A172 (cell line): Measurements from ENCODE around the gene ENTPD2. TPM values are rescaled to one million over a fixed set of nuclear protein-coding genes. Genes with fewer than 3 reads are reported as not detected.
"Not testable (repeated sequence)": the region's sequence is repeated elsewhere in the genome, so short reads cannot be mapped to it uniquely, and the experiment has no call there.

ENCODE experiments used
- DNase-seq: peaks from one replicate; pipeline ENCODE4 v3.0.0-alpha.2; 2015; ENCODE audit warnings: low spot score
- total RNA-seq: library from RNA; depleted of rRNA; stranded (reverse); fragments of >200 nt; shearing (Covaris generic); gene quantifications from 2 replicates; pipeline ENCODE4 v1.2.3, GENCODE V29; 2014

Gene ENTPD2
- total RNA-seq, 1 experiment from 2014 or later: not detected

DNA sequence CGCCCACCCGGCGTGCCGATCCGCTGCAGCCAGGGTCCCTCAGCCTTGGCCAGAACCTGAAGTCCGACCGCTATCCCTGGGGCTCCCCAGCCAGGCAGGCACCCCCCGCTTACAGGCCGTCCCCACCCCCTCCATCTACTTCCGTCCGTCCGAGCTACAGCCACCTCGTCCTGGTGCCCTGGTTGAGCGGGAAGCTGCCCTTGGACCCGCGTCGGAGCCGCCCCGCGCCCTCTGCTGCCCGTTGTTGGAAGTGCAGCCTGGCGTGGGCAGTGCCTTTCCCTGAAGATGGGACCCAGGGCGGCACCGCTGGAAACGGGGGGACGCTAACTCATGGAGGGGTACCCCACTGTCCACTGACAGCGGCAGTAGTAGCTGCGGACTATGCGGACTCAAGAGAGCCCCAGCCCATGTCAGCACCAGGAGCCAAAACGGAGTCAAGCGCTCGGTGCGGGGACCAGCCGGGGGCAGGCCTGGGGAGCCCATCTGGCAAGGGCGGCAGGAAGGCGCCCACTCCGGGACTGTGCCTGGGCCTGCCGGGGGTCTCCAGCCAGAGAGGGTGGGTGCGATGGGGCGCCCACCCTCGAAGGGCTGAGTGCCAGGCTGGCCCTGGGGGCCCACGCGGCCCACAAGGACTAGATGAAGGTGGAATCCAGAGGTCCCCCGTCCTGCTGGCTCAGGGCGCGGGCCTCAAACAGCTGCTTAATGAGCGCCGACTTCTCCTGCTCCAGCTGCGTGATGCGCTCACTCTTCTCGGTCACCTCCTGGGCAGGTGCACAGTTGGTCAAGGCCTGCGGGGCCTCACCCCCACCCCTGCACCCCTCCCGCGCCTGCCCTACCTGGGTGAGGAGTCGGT is 10.4 kb upstream of the ENTPD2 start:
- DNase-seq: peak; percentile 71

DNA sequence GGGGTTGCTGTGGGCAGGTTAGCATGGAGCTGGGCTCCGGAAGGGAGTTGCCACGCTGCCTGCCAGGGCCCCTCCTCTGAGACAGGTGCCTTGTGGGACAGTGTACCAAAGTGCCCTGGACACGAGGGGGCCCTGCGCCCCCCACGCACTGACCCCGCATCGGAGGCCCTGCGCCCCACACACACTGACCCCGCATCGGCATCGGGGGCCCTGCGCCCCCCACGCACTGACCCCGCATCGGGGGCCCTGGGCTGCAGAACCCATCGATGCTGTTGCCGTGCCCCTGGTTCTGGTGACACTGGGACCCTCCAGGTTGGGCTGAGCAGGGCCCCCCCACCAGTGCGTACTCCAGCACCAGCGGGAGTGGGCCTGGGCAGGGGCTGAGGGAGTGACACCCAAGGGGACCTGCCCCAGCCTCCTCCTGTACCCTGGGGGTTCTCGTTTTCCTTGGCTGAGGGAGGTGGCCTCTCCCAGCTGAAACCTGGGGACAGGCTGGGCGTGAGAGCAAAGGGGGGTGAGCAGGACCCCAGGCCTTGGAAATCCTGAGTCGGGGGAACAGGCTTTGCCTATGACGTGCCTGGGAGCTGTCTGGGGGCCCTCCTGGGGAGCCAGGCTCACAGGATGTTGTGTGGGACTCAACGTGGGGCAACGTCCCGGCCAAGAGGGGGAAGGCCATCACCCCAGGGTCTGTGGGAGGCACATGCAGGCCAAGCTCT is 9.6 kb upstream of the ENTPD2 start:
- DNase-seq: no peak

DNA sequence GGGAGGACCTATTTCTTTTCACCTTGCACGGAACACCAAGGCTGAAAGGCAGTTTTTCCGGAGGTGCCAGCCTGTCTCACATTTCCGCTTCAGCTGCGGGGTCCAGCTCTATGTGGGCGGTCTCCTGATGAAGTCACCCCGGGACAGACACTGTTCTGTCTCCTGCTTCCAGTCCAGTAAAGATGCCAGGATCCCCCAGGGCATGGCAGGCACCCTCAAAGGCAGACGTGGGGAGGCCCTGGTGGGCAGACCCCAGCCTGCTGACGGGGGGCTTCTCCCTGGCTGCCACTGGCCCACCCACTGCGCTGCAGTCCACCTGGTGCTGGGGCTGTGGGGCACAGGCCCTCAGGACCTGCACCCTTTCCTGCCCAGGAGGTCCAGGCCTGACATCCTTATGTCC is 8.9 kb upstream of the ENTPD2 start:
- not testable (repeated sequence) for DNase-seq

DNA sequence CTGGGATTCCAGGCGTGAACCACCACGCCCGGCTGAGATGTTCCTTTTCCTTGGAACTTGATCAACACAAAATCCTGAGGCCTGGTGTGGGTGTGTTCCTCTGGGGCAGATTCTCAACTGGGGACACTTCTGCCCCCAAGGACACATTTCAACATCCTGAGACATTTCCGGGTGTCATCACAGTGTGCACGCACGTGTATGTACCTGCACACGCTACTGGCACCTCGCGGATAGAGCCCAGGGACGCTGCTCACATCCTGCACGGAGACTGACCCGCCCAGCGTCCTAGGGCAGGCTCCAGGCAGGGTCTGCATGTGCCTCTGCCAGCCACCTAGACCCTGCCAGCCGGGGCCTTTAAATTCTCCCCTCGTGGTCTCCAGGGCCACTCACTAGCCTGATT is 8.5 kb upstream of the ENTPD2 start:
- no peak for DNase-seq

DNA sequence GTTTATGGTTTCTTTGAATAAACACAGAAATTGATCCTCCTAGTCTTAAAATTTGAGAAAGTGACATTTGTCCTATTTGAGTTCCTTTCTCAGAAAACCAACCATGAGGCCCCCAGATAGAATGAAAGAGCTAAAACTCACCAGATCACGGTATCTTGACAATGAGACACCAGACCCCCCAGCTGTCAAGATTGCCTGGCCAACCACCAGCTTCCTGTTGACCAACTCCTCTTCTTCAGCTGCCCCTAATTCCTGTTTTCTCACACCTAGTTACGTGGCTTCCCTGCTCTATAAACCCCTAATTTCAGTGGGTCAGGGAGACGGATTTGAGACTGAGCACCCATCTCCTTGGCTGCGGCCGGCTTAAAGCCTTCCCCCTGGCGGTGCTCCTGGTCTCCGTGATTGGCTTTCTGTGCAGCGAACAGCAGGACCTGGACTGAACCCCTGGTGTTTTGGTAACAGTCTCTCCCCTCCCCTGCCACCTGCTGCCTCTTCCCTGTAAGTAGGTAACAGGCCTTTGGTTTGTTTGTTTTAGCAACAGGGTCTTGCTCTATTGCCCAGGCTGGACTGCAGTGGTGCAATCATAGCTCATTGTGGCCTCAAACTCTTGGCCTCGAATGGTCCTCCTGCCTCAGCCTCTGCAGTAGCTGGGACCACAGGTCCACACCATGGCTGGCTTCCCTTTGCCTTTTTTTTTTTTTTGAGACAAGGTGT is 4.8 kb upstream of the ENTPD2 start:
- DNase-seq: no peak

DNA sequence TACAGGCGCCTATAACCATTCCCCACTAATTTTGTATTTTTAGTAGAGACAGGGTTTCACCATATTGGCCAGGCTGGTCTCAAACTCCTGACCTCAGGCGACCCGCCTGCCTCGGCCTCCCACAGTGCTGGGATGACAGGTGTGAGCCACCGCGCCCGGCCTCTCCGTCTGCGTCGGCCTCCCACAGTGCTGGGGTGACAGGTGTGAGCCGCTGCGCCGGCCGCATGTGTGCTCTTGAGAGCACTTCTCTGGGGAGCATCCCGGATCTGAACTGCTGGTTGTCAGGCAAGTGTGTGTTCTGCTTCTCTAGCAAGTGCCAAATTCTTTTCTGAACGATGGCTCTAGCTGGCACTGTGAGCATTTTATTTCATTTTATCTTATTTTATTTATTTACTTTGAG is 3.7 kb upstream of the ENTPD2 start:
- no peak for DNase-seq

DNA sequence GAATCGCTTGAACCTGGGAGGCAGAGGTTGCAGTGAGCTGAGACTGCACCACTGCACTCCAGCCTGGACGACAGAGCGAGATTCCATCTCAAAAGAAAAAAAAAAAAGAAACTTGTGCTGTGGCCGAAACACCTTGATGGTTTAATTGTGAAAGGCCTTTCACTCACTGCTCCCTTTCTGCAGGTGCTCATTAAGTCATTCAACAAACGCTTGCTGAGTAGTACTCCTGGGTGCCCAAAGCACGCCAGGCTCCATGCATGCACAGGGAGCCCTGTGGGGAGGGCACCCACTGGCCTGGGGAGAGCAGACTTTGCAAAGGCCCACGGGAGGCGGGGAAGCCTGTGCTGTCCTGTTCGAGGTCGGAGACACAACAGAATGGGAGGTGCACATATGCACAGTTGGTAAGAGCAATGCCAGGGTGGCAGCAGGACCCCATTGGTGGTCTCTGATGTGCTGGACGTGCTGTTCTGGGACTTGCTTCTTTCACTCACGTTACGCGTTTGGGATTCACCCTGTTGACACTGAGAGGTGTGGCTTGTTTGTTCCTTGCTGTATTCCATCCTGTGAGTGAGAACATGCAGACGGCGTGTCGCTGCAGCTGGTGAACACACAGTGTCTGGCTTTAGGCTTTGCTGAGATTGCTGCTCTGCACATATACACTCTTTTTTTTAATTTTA is 3.0 kb upstream of the ENTPD2 start:
- DNase-seq: no peak

DNA sequence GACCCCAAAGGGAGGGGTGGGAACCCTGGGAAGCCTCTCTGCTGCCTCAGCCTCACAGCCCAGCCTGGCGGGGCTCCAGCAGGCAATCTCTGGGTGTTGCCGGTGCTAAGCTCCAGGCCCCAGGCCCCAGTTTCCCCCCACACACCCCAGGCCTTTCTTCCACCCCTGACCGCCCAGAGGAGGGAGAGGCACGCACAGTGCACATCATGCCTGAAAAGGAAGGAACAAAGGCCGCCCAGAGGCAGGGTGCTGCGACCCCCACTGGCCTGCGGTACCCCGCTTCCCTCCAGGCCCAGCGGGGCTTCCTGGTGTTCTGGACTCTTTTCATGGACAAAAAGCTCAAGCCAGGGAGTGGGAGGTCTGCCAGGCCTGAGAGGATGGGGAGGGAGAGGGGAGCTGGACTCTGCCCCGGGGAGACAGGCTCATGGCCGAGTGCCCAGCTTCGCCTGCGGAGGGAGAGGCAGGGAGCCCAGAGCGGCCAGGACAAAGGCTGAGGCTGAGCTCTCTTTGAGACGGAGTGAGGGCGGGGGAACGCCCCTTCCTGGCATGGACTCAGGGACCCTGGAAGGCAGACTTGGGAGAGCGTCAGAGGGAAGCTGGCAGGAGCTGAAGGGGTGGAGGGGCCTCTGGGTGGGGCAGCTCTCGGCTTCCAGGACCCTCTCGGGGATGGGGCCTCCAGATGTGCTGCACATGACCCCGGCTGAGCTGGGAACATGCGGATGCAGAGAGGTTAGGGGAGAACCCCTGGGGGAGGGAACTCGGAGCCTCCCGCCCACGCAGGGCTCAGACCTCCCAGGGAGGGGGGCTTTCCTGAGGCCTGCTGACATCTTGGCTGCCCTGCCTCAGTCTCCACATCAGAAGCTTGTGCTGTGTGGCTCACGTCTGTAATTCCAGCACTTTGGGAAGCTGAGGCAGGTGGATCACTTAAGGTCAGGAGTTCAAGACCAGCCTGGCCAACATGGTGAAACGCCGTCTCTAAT is 1.8 kb upstream of the ENTPD2 start:
- peak; percentile 80 for DNase-seq

DNA sequence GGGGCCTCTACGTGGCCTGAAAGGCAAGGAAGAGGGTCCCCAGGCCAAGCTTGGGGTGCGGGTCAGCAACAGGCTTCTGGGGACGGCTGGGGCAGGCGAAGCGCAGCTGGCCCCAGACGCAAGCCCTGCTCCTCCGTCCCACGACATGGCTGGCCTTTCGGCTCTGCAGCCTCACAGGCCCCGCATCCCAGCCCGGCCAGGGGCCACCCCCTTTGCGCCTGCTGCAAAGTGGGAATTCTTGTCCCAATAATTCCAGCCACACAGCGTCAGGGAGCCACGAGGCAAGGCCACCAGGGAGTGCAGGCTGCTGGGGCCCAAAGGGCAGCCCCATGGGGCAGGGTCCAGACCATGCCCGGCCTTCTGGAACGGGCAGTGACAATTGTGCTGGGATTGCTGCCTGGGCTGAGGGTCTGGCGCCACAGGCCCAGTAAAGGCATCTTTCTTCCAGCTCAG is 1.1 kb upstream of the ENTPD2 start:
- DNase-seq: no peak

DNA sequence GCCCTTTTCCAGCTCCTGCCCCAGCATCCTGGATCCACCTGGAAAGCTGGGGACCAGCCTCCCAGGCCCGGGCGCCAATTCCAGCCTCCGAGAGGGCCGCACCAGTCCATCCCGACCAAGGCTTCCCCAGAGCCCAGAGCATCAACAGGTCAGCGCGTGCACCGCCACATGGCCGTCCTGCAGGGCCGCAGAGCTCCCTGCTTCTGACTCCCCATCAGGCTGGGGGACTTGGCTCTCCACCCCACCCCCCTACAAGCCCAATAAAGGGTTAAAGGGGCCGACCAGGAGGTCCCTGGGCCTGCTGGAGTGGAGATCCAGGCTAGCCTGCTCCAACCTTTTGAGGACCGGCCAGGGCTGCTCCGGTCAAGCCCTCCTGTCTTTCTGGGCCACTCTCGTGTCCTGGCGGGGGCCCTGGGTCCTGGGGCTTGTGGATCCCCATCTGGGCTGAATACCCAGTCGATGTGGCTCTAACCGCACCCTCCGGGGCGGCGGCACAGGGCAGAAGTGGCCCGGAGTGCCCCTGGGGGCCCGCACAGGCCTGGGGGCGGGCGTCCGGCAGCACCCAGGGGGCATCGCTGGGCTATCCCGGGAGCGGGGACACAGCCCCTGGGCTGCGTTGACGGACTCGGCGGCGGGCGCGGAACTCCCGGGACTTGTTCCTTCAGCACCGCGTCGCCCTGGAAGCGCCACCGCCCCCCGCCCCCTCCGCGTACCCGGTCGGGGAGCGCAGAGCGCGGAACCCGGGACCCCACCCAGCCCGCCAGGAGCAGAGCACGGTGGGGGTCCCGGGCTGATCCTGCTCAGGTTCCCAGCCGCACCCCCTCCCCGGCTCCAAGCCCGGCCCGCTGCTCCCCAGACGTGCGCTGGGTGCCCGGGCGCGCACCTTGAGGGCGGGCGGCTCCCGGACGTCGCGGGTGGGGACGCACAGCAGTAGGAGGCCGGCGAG is 590 bp downstream of the ENTPD2 start:
- no peak for DNase-seq

DNA sequence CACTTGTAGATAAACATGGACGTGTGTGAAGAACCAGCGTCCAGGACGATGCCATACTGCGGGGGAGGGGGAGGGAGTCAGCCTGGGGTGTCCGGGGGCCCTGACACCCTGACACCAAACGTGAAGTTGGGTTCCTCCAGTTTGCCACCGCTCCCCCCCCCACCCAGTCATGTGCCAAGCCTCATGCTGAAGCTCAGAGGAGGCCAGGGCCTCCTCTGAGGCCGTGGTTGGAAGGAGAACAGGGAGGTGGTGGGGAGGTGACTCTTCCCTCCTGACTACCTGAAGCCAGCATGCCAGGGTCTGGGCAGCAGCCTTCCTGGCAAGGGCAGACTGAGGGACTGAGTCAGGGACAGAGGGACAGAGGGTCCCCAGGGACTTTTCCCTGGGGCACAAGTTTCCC is 1.6 kb downstream of the ENTPD2 start:
- no peak for DNase-seq

DNA sequence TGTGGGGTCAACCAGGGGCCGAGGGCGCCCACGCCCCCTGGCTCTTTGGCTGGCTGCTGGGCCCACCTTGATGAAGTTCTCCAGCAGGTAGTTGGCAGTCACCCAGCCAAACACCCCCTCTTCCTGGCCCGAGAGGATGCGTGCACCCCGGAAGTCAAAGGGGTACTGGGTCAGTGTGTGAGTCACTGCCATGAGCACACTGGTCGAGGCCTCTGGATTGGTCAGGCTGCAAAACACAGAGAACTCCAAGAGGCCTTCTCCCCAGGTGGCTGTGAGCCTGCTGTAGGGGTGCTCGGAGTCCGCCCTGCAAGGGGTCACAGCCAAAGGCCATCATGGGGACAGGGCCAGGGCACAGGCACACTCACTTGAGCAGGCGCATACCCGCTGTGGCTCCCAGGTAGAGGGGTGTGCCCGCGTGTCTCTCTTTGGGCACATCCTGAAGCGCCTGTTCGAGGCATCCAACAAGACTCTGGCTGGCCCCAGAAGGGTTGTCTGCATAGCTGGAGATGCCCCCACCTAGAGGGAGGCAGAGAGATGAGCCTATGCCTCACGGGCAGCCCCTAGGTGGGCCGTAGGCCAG is 2.6 kb downstream of the ENTPD2 start:
- DNase-seq: peak; percentile 68

DNA sequence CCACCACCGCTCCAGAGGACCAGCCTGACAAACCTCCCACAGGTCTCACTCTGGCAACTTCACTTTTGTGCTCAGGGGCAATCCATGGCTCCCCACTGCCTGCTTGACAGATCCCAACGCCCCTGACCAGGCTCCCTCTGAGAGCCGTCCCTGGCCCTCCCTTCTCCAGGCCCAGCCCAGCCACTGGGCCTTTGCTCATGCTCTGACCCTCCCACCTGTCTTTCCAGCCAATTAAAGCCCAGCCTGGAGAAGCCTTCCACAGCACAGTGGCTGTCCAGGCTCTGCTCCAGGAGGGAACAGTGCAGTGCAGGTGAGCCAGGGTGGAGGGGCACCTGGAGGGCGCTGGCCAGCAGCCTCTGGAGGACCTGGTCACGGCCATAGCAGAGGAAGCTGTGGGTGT is 3.3 kb downstream of the ENTPD2 start:
- no peak for DNase-seq

DNA sequence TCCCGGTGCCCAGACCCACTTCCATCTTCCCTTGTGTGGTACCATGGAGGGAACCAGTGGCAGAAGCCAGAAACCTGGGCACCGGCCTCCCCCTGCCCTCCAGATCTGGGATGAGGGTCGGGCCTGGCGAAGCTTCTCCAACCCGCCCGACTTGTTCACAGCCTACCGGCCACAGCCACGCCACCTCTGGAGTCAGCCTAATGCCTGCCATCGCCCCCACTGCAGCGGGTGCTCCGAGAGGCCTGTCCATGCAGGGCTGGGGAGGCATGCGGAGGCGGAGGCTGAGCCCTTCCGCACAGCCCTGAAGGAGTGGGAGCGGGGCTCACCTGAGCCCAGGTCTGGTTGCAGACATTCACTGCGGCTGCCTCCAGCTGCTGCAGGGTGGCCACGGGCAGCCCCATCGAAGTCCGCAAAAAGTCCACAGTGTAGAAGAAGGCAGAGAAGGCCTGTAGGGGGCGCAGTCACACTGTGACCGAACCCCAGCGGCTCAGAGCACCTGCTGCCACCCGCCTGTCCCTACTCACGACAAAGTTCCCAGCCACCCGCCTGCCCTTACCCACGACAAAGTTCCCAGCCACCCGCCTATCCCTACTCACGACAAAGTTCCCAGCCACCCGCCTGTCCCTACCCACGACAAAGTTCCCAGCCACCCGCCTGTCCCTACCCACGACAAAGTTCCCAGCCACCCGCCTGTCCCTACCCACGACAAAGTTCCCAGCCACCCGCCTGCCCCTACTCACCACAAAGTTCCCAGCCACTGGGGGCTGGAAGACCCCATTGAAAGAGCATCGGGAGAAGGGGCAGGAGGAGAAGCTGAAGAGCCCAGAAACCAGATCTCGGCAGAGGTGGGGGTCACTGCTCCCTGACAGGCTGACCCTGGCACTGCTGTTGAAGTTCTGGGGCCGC is 4.1 kb downstream of the ENTPD2 start:
- peak; percentile 68 for DNase-seq

DNA sequence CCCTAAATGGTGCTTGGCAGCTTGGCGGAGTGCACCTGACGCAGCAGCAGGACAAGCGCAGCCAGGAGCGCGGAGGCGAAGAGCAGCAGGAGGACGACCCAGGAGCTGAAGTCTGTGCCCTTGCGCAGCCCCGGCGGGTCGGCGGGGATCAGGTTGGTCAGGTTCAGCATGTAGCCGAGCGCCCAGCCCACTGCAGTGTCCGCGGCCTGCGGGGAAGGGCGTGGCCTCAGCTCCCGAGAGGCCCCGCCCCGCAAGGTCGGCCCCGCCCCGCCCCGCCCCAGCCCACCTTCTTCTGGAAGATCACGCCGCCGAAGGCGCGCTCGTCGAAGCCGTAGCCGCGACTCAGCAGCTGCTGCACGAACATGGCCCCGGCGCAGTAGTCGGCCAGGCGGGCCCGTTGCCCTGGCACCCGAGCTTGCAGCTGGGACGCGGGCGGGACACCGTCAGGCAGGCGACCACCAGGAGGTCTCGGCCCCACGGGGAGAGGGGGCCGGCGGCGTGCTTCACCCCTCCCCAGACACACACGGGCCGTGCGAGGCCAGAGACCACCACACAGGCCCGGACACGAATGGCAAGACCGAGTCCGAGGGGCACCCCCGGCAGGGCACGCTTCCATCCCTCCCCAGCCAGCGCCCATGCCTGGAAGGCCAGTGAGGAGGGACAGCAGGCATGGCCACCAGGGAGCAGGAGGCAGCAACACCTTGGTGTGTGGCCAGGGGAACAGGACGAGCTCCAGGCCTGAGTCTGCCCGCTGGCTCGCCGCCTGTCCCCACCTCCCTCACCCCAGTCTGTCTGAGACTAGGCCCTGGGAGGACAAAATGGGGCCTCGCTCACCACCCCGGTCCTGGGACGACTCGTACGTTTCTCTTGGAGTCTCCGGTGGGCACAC is 5.0 kb downstream of the ENTPD2 start:
- no peak for DNase-seq

DNA sequence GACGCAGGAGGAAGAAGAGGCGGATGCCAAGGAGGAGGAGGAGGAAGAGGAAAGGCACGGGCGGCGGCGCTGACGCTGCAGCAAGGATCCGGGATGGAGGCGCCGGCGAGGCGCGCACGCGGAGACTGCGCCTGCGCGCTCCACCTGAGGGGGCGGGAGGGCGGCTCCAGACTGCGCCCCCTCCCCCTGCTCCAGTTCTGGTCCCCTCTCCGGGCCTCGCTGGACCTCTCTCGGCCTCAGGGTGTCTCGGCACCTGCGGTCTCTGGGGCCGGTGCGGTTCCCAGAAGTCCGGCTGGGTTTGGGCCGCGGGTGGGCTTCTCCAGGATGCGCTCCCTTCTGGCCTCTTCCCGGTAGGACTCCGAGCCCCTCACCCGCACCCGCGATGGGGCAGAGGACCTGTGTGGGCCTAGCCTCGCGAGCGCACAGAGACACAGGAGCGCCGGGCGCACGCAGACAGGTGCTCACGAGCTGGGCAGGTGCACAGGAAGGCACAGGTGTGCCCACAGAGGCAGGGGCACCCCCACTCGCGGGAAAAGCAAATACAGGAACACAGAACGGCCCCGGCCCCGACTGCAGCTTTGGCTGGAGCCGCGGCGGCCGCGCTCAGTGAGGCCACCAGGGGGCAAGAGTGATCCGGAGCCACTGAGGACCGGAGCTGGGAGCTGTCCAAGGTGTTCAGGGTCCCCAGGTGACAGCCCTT is 7.6 kb downstream of the ENTPD2 start, which contains the start of gene NPDC1:
Gene NPDC1 (minus strand): TSS at position 90 of the 700 bp plus-strand sequence. CDS start 188 bp downstream, outside the sequence.
- peak; percentile 88 for DNase-seq
